HEK293 (cell line): ENCODE data around the gene ITGA11.
"Not testable (repeated sequence)": the region's sequence is repeated elsewhere in the genome, so short reads cannot be mapped to it uniquely, and the experiment has no call there.

Source experiments
- CTCF ChIA-PET: fragments of 350-600 bp; formaldehyde crosslinking; extraction: SDS; loops from one replicate; lab custom pipeline; 2021; ENCODE audit warnings: antibody characterized with exemption; lab: Yijun Ruan, JAX
- POLR2A ChIA-PET: fragments of 300-600 bp; formaldehyde crosslinking; extraction: SDS; loops from one replicate; lab custom pipeline; 2020; ENCODE audit warnings: antibody characterized with exemption, inconsistent platforms; lab: Yijun Ruan, JAX
- H3K27ac ChIP-seq: fragments of 200-500 bp; sonication (Bioruptor generic); 2 replicates; pipeline ENCODE4 v1.5.1; 2014; ENCODE audit warnings: low read depth, low read length, control low read depth, inconsistent platforms; ENCODE audit errors: extremely low read depth
- H3K36me3 ChIP-seq, 2 experiments: fragments of 200-500 bp in 1 of 2; sonication (Bioruptor generic) in 1 of 2; 1 replicate in 1 of 2; 2 replicates in 1 of 2; pipeline ENCODE4 v1.5.1; 2014 to 2017; ENCODE audit warnings: inconsistent platforms in 2 of 2, low read length in 2 of 2; ENCODE audit not compliant: control insufficient read depth in 2 of 2, insufficient read depth in 1 of 2
- H3K4me1 ChIP-seq: fragments of 200-500 bp; sonication (Bioruptor generic); 2 replicates; pipeline ENCODE4 v1.5.1; 2014; ENCODE audit warnings: mild to moderate bottlenecking, low read length, inconsistent platforms; ENCODE audit not compliant: control insufficient read depth, insufficient read depth
- H3K4me3 ChIP-seq: 2 replicates; pipeline ENCODE4 v1.5.1; 2011; ENCODE audit warnings: low read depth, mild to moderate bottlenecking, control low read depth, low read length, moderate library complexity
- H3K9me3 ChIP-seq: fragments of 200-500 bp; sonication (Bioruptor generic); 2 replicates; pipeline ENCODE4 v1.5.1; 2014; ENCODE audit warnings: low read depth, low read length, inconsistent platforms; ENCODE audit not compliant: control insufficient read depth, insufficient read depth
- EGR2 ChIP-seq: fragments of 450-650 bp; formaldehyde crosslinking; IDR thresholded peaks from 2 replicates; pipeline ENCODE4 v1.5.1; 2016; ENCODE audit warnings: low read depth, missing biosample characterization, missing genetic modification characterization
- GLIS1 ChIP-seq: fragments of 450-650 bp; formaldehyde crosslinking; IDR thresholded peaks from 2 replicates; pipeline ENCODE4 v1.5.1; 2016; ENCODE audit warnings: missing biosample characterization, missing genetic modification characterization
- MYNN ChIP-seq: fragments of 450-650 bp; formaldehyde crosslinking; IDR thresholded peaks from 2 replicates; pipeline ENCODE4 v1.5.1; 2016; ENCODE audit warnings: missing biosample characterization, missing genetic modification characterization, borderline replicate concordance
- PRDM4 ChIP-seq: fragments of 450-650 bp; formaldehyde crosslinking; IDR thresholded peaks from 2 replicates; pipeline ENCODE4 v1.5.1; 2017; ENCODE audit warnings: missing biosample characterization, missing genetic modification characterization
- RBAK ChIP-seq: fragments of 450-650 bp; formaldehyde crosslinking; IDR thresholded peaks from 2 replicates; pipeline ENCODE4 v1.5.1; 2016; ENCODE audit warnings: missing biosample characterization, missing genetic modification characterization
- ZNF16 ChIP-seq: fragments of 450-650 bp; formaldehyde crosslinking; IDR thresholded peaks from 2 replicates; pipeline ENCODE4 v1.5.1; 2016; ENCODE audit warnings: low read depth, missing biosample characterization, missing genetic modification characterization
- ZNF18 ChIP-seq: fragments of 450-650 bp; formaldehyde crosslinking; IDR thresholded peaks from 2 replicates; pipeline ENCODE4 v1.5.1; 2016; ENCODE audit warnings: missing biosample characterization, missing genetic modification characterization
- ZNF48 ChIP-seq: fragments of 450-650 bp; formaldehyde crosslinking; IDR thresholded peaks from 2 replicates; pipeline ENCODE4 v1.5.1; 2016; ENCODE audit warnings: missing biosample characterization, missing genetic modification characterization
- ZNF585B ChIP-seq: fragments of 450-650 bp; formaldehyde crosslinking; IDR thresholded peaks from 2 replicates; pipeline ENCODE4 v1.5.1; 2016; ENCODE audit warnings: missing biosample characterization, missing genetic modification characterization

ITGA11 gene

GRCh38 chr15:68425428-68426060, 6.4 kb downstream of the ITGA11 start:
- ChIA-PET POLR2A (interaction anchor here (1.3 kb wide), 1 partner anchor 8 kb away, joined by 3 read pairs; no protein-coding TSS in a partner anchor), CTCF (no interaction called here)
- no peak overlapping the region for H3K27ac ChIP-seq
- H3K9me3 ChIP-seq, result no peaks in the 10 kb centered on the region
- TF ChIP-seq ZNF48 (tag by site-specific recombination) (no peak), MYNN (tag by site-specific recombination) (no peak)
- H3K4me3 ChIP-seq, result no peak overlapping the region
- H3K36me3 ChIP-seq, result no peaks in the 10 kb centered on the region
- no peaks in the 10 kb centered on the region for H3K4me1 ChIP-seq

- ChIA-PET CTCF (no interaction called here), POLR2A (no interaction called here)
- TF ChIP-seq RBAK (tag by site-specific recombination) (no peak), GLIS1 (tag by site-specific recombination) (no peak), PRDM4 (tag by site-specific recombination) (no peak), ZNF585B (tag by site-specific recombination) (no peak), ZNF18 (no peak)
- Histone ChIP-seq H3K9me3 (no peaks in the 10 kb centered on the region), H3K4me3 (no peak overlapping the region), H3K4me1 (no peaks in the 10 kb centered on the region), H3K27ac (no peak overlapping the region), H3K36me3 (no peaks in the 10 kb centered on the region)
Measured at GRCh38 chr15:68424754-68425390, 7.1 kb downstream of the ITGA11 start.

GRCh38 chr15:68423359-68424296, 8.3 kb downstream of the ITGA11 start:
- CTCF ChIA-PET, result interaction anchor here (1.0 to 1.7 kb wide), 2 partner anchors 19 to 40 kb away, joined by 3 to 6 read pairs; no protein-coding TSS in a partner anchor
- H3K4me3 ChIP-seq, result no peak overlapping the region
- H3K4me1 ChIP-seq, result 0 out of 2 replicates have a peak, but pooled peaks cover 2% of the 10 kb centered on the region
- H3K36me3 ChIP-seq, result no peaks in the 10 kb centered on the region
- TF ChIP-seq EGR2 (tag by site-specific recombination), result no peak
- TF ChIP-seq, all 188 proteins: peak for 0
- Histone ChIP-seq H3K27ac (no peak overlapping the region), H3K9me3 (no peaks in the 10 kb centered on the region)
- POLR2A ChIA-PET, result no interaction called here

GRCh38 chr15:68422403-68423145, 9.4 kb downstream of the ITGA11 start:
- H3K36me3 ChIP-seq, H3K9me3 ChIP-seq, H3K4me3 ChIP-seq, POLR2A ChIA-PET, H3K4me1 ChIP-seq, H3K27ac ChIP-seq: not testable (repeated sequence)
- TF ChIP-seq ZNF16 (tag by site-specific recombination) (peak; percentile 93), GLIS1 (tag by site-specific recombination) (0 out of 2 replicates have a peak, but pooled peaks have one; percentile 17)
- CTCF ChIA-PET, result interaction anchor here (0.6 to 1.7 kb wide), 2 partner anchors 20 to 134 kb away, joined by 3 to 6 read pairs; no protein-coding TSS in a partner anchor
